ENCODE measurements around the gene RALGDS. TPM values are rescaled to one million over a fixed set of nuclear protein-coding genes. Genes with fewer than 3 reads are reported as not detected.
A peak's percentile ranks its signal among the peaks of the same experiment; 100 is the strongest.
"Not testable (repeated sequence)": the region's sequence is repeated elsewhere in the genome, so short reads cannot be mapped to it uniquely, and the experiment has no call there.

Gene RALGDS
- total RNA-seq, 2 experiments from 2014 or later, result 130 to 134 TPM

GRCh38 chr9:133100506-133101355 is 20.3 kb downstream of the RALGDS start:
- Mint-ChIP-seq H3K9me3 (no peaks in the 10 kb centered on the region), H3K27ac (no peak overlapping the region), H3K4me3 (no peak overlapping the region), H3K27me3 (no peaks in the 10 kb centered on the region), H3K36me3 (peaks cover 49% of the 10 kb centered on the region), H3K4me1 (no peaks in the 10 kb centered on the region)
- POLR2A ChIA-PET, result no interaction called here
- ATAC-seq (ENCODE audit: low read depth) (no peak), DNase-seq (no peak)

- POLR2A ChIA-PET, result interaction anchor here (0.9 kb wide), 1 partner anchor 47 kb away, joined by 3 read pairs; no protein-coding TSS in a partner anchor
- no peaks in the 10 kb centered on the region for H3K4me1 Mint-ChIP-seq
- no peak overlapping the region for H3K4me3 Mint-ChIP-seq
- ATAC-seq (ENCODE audit: low read depth), result no peak
- no peak for DNase-seq
- H3K36me3 Mint-ChIP-seq, result peaks cover 49% of the 10 kb centered on the region
- no peaks in the 10 kb centered on the region for H3K9me3 Mint-ChIP-seq
- H3K27me3 Mint-ChIP-seq, result no peaks in the 10 kb centered on the region
- H3K27ac Mint-ChIP-seq, result no peak overlapping the region
Observed at GRCh38 chr9:133099726-133100505, 21.1 kb downstream of the RALGDS start.

- H3K4me3 Mint-ChIP-seq, result no peak overlapping the region
- H3K27ac Mint-ChIP-seq, result no peak overlapping the region
- H3K9me3 Mint-ChIP-seq, result no peaks in the 10 kb centered on the region
- H3K27me3 Mint-ChIP-seq, result no peaks in the 10 kb centered on the region
- no peak for ATAC-seq (ENCODE audit: low read depth)
- peaks cover 47% of the 10 kb centered on the region for H3K36me3 Mint-ChIP-seq
- no peaks in the 10 kb centered on the region for H3K4me1 Mint-ChIP-seq
- DNase-seq, result no peak
- POLR2A ChIA-PET, result no interaction called here
Observed at GRCh38 chr9:133098871-133099270, 22.2 kb downstream of the RALGDS start.

- Mint-ChIP-seq H3K27ac (no peak overlapping the region), H3K4me1 (no peaks in the 10 kb centered on the region), H3K36me3 (peaks cover 47% of the 10 kb centered on the region), H3K27me3 (no peaks in the 10 kb centered on the region), H3K4me3 (no peak overlapping the region), H3K9me3 (no peaks in the 10 kb centered on the region)
- DNase-seq, result no peak
- POLR2A ChIA-PET, result no interaction called here
- ATAC-seq (ENCODE audit: low read depth), result no peak
Observed at GRCh38 chr9:133098104-133098754, 22.8 kb downstream of the RALGDS start.

- Mint-ChIP-seq H3K36me3 (peaks cover 35% of the 10 kb centered on the region), H3K4me1 (no peaks in the 10 kb centered on the region), H3K4me3 (no peak overlapping the region), H3K27ac (no peak overlapping the region), H3K27me3 (no peaks in the 10 kb centered on the region), H3K9me3 (no peaks in the 10 kb centered on the region)
- ATAC-seq (ENCODE audit: low read depth) (no peak), DNase-seq (no peak)
- POLR2A ChIA-PET, result no interaction called here
Observed at GRCh38 chr9:133094842-133095393, 26.1 kb downstream of the RALGDS start.

GRCh38 chr9:133094351-133094750 is 26.7 kb downstream of the RALGDS start:
- H3K27ac Mint-ChIP-seq; H3K4me1 Mint-ChIP-seq; DNase-seq; H3K27me3 Mint-ChIP-seq; H3K4me3 Mint-ChIP-seq; H3K9me3 Mint-ChIP-seq; ATAC-seq (ENCODE audit: low read depth): not testable (repeated sequence)
- POLR2A ChIA-PET, result interaction anchor here (0.7 kb wide), 1 partner anchor 159 kb away, joined by 5 read pairs; no protein-coding TSS in a partner anchor
- H3K36me3 Mint-ChIP-seq, result peaks cover 34% of the 10 kb centered on the region

- no peak for DNase-seq
- no peaks in the 10 kb centered on the region for H3K27me3 Mint-ChIP-seq
- ATAC-seq (ENCODE audit: low read depth), result no peak
- H3K36me3 Mint-ChIP-seq, result peaks cover under 1% of the 10 kb centered on the region
- no peaks in the 10 kb centered on the region for H3K4me1 Mint-ChIP-seq
- POLR2A ChIA-PET, result no interaction called here
- H3K9me3 Mint-ChIP-seq, result no peaks in the 10 kb centered on the region
- H3K27ac Mint-ChIP-seq, result no peak overlapping the region
- H3K4me3 Mint-ChIP-seq, result no peak overlapping the region
Observed at GRCh38 chr9:133090752-133091385, 30.2 kb downstream of the RALGDS start.

- no peaks in the 10 kb centered on the region for H3K27me3 Mint-ChIP-seq
- H3K9me3 Mint-ChIP-seq, result no peaks in the 10 kb centered on the region
- POLR2A ChIA-PET, result no interaction called here
- H3K36me3 Mint-ChIP-seq, result no peaks in the 10 kb centered on the region
- H3K4me1 Mint-ChIP-seq, result no peaks in the 10 kb centered on the region
- no peak overlapping the region for H3K4me3 Mint-ChIP-seq
- no peak for ATAC-seq (ENCODE audit: low read depth)
- H3K27ac Mint-ChIP-seq, result no peak overlapping the region
- DNase-seq, result no peak
Observed at GRCh38 chr9:133090187-133090586, 30.9 kb downstream of the RALGDS start.

GRCh38 chr9:133089271-133089671 is 31.8 kb downstream of the RALGDS start:
- DNase-seq (no peak), ATAC-seq (ENCODE audit: low read depth) (peak; percentile 57)
- H3K4me3 Mint-ChIP-seq, result no peak overlapping the region
- no peak overlapping the region for H3K27ac Mint-ChIP-seq
- POLR2A ChIA-PET, result no interaction called here
- no peaks in the 10 kb centered on the region for H3K36me3 Mint-ChIP-seq
- no peaks in the 10 kb centered on the region for H3K4me1 Mint-ChIP-seq
- H3K9me3 Mint-ChIP-seq, result no peaks in the 10 kb centered on the region
- H3K27me3 Mint-ChIP-seq, result no peaks in the 10 kb centered on the region

GRCh38 chr9:133088756-133089155 is 32.3 kb downstream of the RALGDS start:
- no peaks in the 10 kb centered on the region for H3K27me3 Mint-ChIP-seq
- no peaks in the 10 kb centered on the region for H3K4me1 Mint-ChIP-seq
- POLR2A ChIA-PET, result no interaction called here
- no peaks in the 10 kb centered on the region for H3K9me3 Mint-ChIP-seq
- DNase-seq (no peak), ATAC-seq (ENCODE audit: low read depth) (no peak)
- no peaks in the 10 kb centered on the region for H3K36me3 Mint-ChIP-seq
- H3K4me3 Mint-ChIP-seq, result no peak overlapping the region
- H3K27ac Mint-ChIP-seq, result no peak overlapping the region

- POLR2A ChIA-PET, result no interaction called here
- Mint-ChIP-seq H3K4me1 (no peaks in the 10 kb centered on the region), H3K4me3 (no peak overlapping the region)
Observed at GRCh38 chr9:133088146-133088750, 32.8 kb downstream of the RALGDS start.

GRCh38 chr9:133087429-133088145 is 33.5 kb downstream of the RALGDS start:
- ATAC-seq (ENCODE audit: low read depth) (no peak), DNase-seq (no peak)
- H3K9me3 Mint-ChIP-seq, result no peaks in the 10 kb centered on the region
- H3K4me1 Mint-ChIP-seq, result no peaks in the 10 kb centered on the region
- no peaks in the 10 kb centered on the region for H3K27me3 Mint-ChIP-seq
- H3K4me3 Mint-ChIP-seq, result no peak overlapping the region
- H3K27ac Mint-ChIP-seq, result no peak overlapping the region
- POLR2A ChIA-PET, result no interaction called here
- no peaks in the 10 kb centered on the region for H3K36me3 Mint-ChIP-seq

More at GRCh38 chr9:133088146-133088750, 32.8 kb downstream of the RALGDS start:
- no peak overlapping the region for H3K27ac Mint-ChIP-seq
- H3K36me3 Mint-ChIP-seq, result no peaks in the 10 kb centered on the region
- no peaks in the 10 kb centered on the region for H3K27me3 Mint-ChIP-seq
- H3K9me3 Mint-ChIP-seq, result no peaks in the 10 kb centered on the region
- no peak for DNase-seq
- ATAC-seq (ENCODE audit: low read depth), result no peak

All from activated naive CD8-positive, alpha-beta T cell treated with anti-CD3 and anti-CD28 coated beads, Interleukin-2, amount 10 ng/mL, durations not matched to agents 7 days and 5 days (primary cell).